Left lung (tissue), 10 donors: ENCODE data around the gene ERVMER34-1. TPM values are rescaled to one million over a fixed set of nuclear protein-coding genes. Genes with fewer than 3 reads are reported as not detected.

Source experiments
- ATAC-seq: fragments of 200-7000 bp; cut with Tn5 transposase; one replicate; pipeline ENCODE4 v1.9.1; 2020; ENCODE audit warnings: moderate library complexity
- DNase-seq, 4 donors: peaks; one replicate each; pipeline ENCODE4 v3.0.0-alpha.2; 2013 to 2020
- H3K27ac ChIP-seq, 2 donors: fragments of 200-600 bp; sonication (generic) in 1 of 2; one replicate each; pipeline versions ENCODE4 v1.5.0 to v1.8.0; 2020 to 2021
- H3K27me3 ChIP-seq, 2 donors: fragments of 200-600 bp; sonication (generic) in 1 of 2; one replicate each; pipeline versions ENCODE4 v1.5.0 to v1.8.0; 2020 to 2021
- H3K36me3 ChIP-seq, 2 donors: fragments of 200-600 bp; sonication (generic) in 1 of 2; one replicate each; pipeline versions ENCODE4 v1.5.0 to v1.8.0; 2020 to 2021
- H3K4me1 ChIP-seq, 2 donors: fragments of 200-600 bp; one replicate each; pipeline ENCODE4 v1.8.0; 2021
- H3K4me3 ChIP-seq, 2 donors: fragments of 200-600 bp; sonication (generic) in 1 of 2; one replicate each; pipeline versions ENCODE4 v1.5.0 to v1.8.0; 2020 to 2021; ENCODE audit warnings: mild to moderate bottlenecking in 1 of 2
- H3K9me3 ChIP-seq, 2 donors: fragments of 200-600 bp; sonication (generic) in 1 of 2; one replicate each; pipeline versions ENCODE4 v1.5.0 to v1.8.0; 2020 to 2021
- CTCF ChIP-seq, 2 donors: fragments of 200-600 bp; sonication (generic) in 1 of 2; IDR thresholded peaks; one replicate each; pipeline versions ENCODE4 v1.5.0 to v1.8.0; 2021; ENCODE audit warnings: antibody characterized with exemption in 2 of 2
- intact Hi-C, 2 donors: fragments of 100-400 bp; cut with DNase I; formaldehyde crosslinking; loops; one replicate each; pipeline versions ENCODE4 v1.11.2 to v1.14.2; 2022
- polyA plus RNA-seq, 6 donors: library from polyadenylated mRNA; unstranded; fragments of 120-200 nt; gene quantifications; one replicate each; pipeline ENCODE4 v1.2.1, GENCODE V29; 2013; ENCODE audit not compliant: insufficient read length in 6 of 6
- total RNA-seq, 2 donors: library from RNA; stranded (reverse); fragmentation: NEBNext Ultra II Directional; extraction: Animal tissue kit (Norgen Biotek cat#: 25700); gene quantifications; one replicate each; pipeline ENCODE4 v1.2.1, GENCODE V29; 2021
- donor health status: DM: no; HTN: yes; CAD: no.
- donor health status: DM: no; HTN: no; CAD: no.

The ERVMER34-1 gene
- total and polyA plus RNA-seq, 8 donors = 2.0 to 3.4 (median 2.9) TPM

GRCh38 chr4:52760256-52760655 lies 9.0 kb upstream of the ERVMER34-1 start:
- intact Hi-C loops = no loop called here
- DNase-seq (no peak), ATAC-seq (no peak)
- Histone ChIP-seq H3K27ac (no peak overlapping the region), H3K4me1 (no peaks in the 10 kb centered on the region), H3K36me3 (no peaks in the 10 kb centered on the region), H3K4me3 (no peak overlapping the region), H3K9me3 (no peaks in the 10 kb centered on the region), H3K27me3 (no peaks in the 10 kb centered on the region)
- TF ChIP-seq CTCF (IDR thresholded peaks at IDR 0.05) = no peak

- peaks cover 0 to 25% of the 10 kb centered on the region in 2 donors for H3K27me3 ChIP-seq
- ATAC-seq (no peak), DNase-seq (no peak)
- no peak for TF ChIP-seq CTCF (IDR thresholded peaks at IDR 0.05)
- no peak overlapping the region for H3K27ac ChIP-seq
- intact Hi-C loops = no loop called here
- no peaks in the 10 kb centered on the region for H3K9me3 ChIP-seq
- peaks cover 0 to 7% of the 10 kb centered on the region in 2 donors for H3K4me1 ChIP-seq
- H3K36me3 ChIP-seq = no peaks in the 10 kb centered on the region
- no peak overlapping the region for H3K4me3 ChIP-seq
Observed at GRCh38 chr4:52755426-52755825, 4.2 kb upstream of the ERVMER34-1 start.

GRCh38 chr4:52752936-52753335 lies 1.7 kb upstream of the ERVMER34-1 start:
- ATAC-seq = no peak
- intact Hi-C loops = no loop called here
- no peaks in the 10 kb centered on the region for H3K36me3 ChIP-seq
- H3K4me1 ChIP-seq = peaks cover 0 to 9% of the 10 kb centered on the region in 2 donors
- H3K27ac ChIP-seq = no peak overlapping the region
- no peaks in the 10 kb centered on the region for H3K9me3 ChIP-seq
- H3K27me3 ChIP-seq = peaks cover 0 to 38% of the 10 kb centered on the region in 2 donors
- H3K4me3 ChIP-seq = no peak overlapping the region
- DNase-seq = no peak
- TF ChIP-seq CTCF (IDR thresholded peaks at IDR 0.05) = no peak

- peaks cover 0 to 9% of the 10 kb centered on the region in 2 donors for H3K4me1 ChIP-seq
- intact Hi-C loops = no loop called here
- H3K27ac ChIP-seq = no peak overlapping the region
- peak overlapping the region; percentile 44 to 48 for H3K4me3 ChIP-seq
- H3K9me3 ChIP-seq = no peaks in the 10 kb centered on the region
- ATAC-seq (peak; percentile 98), DNase-seq (peak; percentile 19 to 86 (median 60))
- TF ChIP-seq CTCF (IDR thresholded peaks at IDR 0.05) = no peak
- H3K36me3 ChIP-seq = no peaks in the 10 kb centered on the region
- peaks cover 0 to 38% of the 10 kb centered on the region in 2 donors for H3K27me3 ChIP-seq
Observed at GRCh38 chr4:52751487-52751911, 274 bp upstream of the ERVMER34-1 start.

GRCh38 chr4:52750213-52750612 lies 1.0 kb downstream of the ERVMER34-1 start:
- H3K4me1 ChIP-seq = peaks cover 0 to 9% of the 10 kb centered on the region in 2 donors
- no peak overlapping the region for H3K4me3 ChIP-seq
- DNase-seq (no peak), ATAC-seq (no peak)
- no peak overlapping the region for H3K27ac ChIP-seq
- no peaks in the 10 kb centered on the region for H3K9me3 ChIP-seq
- peaks cover 0 to 38% of the 10 kb centered on the region in 2 donors for H3K27me3 ChIP-seq
- H3K36me3 ChIP-seq = no peaks in the 10 kb centered on the region
- intact Hi-C loops = no loop called here
- no peak for TF ChIP-seq CTCF (IDR thresholded peaks at IDR 0.05)
